HepG2 (cell line): ENCODE results near the gene CEP131. TPM values are rescaled to one million over a fixed set of nuclear protein-coding genes. Genes with fewer than 3 reads are reported as not detected.

Source experiments
- HCFC1 ChIP-seq: fragments of 150-350 bp; IDR thresholded peaks from 2 replicates; pipeline ENCODE4 v1.6.1; 2014; ENCODE audit warnings: low read depth, low read length
- HES4 ChIP-seq: sonication (generic); formaldehyde crosslinking; IDR thresholded peaks from 2 replicates; pipeline ENCODE4 v1.9.0; 2021; ENCODE audit warnings: mild to moderate bottlenecking, missing genetic modification reagents, borderline replicate concordance
- MYC ChIP-seq: sonication (generic); formaldehyde crosslinking; IDR thresholded peaks from 2 replicates; pipeline ENCODE4 v1.9.0; 2021; ENCODE audit warnings: missing genetic modification reagents, borderline replicate concordance
- SNAPC4 ChIP-seq: sonication (generic); formaldehyde crosslinking; IDR thresholded peaks from 2 replicates; pipeline ENCODE4 v1.4.0; 2020; ENCODE audit warnings: mild to moderate bottlenecking, missing genetic modification reagents
- TGIF2 ChIP-seq: IDR thresholded peaks from 2 replicates; pipeline ENCODE4 v1.6.1; 2016; ENCODE audit warnings: control low read depth, missing compliant biosample characterization
- ZFP82 ChIP-seq: sonication (generic); formaldehyde crosslinking; IDR thresholded peaks from 2 replicates; pipeline ENCODE4 v1.5.1; 2020; ENCODE audit warnings: mild to moderate bottlenecking, missing genetic modification reagents, borderline replicate concordance
- ZNF510 ChIP-seq: sonication (generic); formaldehyde crosslinking; IDR thresholded peaks from 2 replicates; pipeline ENCODE4 v1.4.0; 2020; ENCODE audit warnings: low read depth, mild to moderate bottlenecking, missing genetic modification reagents
- ZNF572 ChIP-seq: sonication (generic); formaldehyde crosslinking; IDR thresholded peaks from 2 replicates; pipeline ENCODE4 v1.5.1; 2020; ENCODE audit warnings: mild to moderate bottlenecking, missing genetic modification reagents
- ZNF704 ChIP-seq: sonication (generic); formaldehyde crosslinking; IDR thresholded peaks from 2 replicates; pipeline ENCODE4 v1.8.1; 2023; ENCODE audit warnings: mild to moderate bottlenecking, inconsistent platforms, moderate library complexity, missing genetic modification reagents, borderline replicate concordance
- ZNF770 ChIP-seq: sonication (generic); formaldehyde crosslinking; IDR thresholded peaks from 2 replicates; pipeline ENCODE4 v1.5.0; 2020; ENCODE audit warnings: mild to moderate bottlenecking, missing genetic modification reagents
- polyA plus RNA-seq, 8 experiments: library from polyadenylated mRNA; depleted of rRNA in 3 of 8; stranded (reverse) in 7 of 8; unstranded in 1 of 8; fragments of >200 nt; fragmentation: Illumina TruSeq in 4 of 8; extraction: Trizol in 4 of 8; gene quantifications; 2 replicates each; pipeline versions ENCODE4 v1.2.1 to v1.2.3, GENCODE V29; 2011 to 2016; ENCODE audit warnings: low read depth in 4 of 8, missing spikeins in 1 of 8, mixed read lengths in 1 of 8; ENCODE audit not compliant: insufficient read depth in 1 of 8
- total RNA-seq, 5 experiments: library from RNA; depleted of rRNA; stranded (reverse); fragments of >200 nt; fragmentation: Illumina TruSeq; extraction: Trizol; gene quantifications; 2 replicates each; pipeline ENCODE4 v1.2.3, GENCODE V29; 2016; ENCODE audit warnings: low read depth in 1 of 5
- TF ChIP-seq, protein P1 (sequence below): IDR thresholded peaks from 2 replicates; pipeline ENCODE4 v1.6.1; 2016; ENCODE audit warnings: mild to moderate bottlenecking
- TF ChIP-seq, protein P2 (sequence below): sonication (generic); formaldehyde crosslinking; IDR thresholded peaks from 2 replicates; pipeline ENCODE4 v1.5.1; 2020; ENCODE audit warnings: missing genetic modification reagents, mild to moderate bottlenecking, borderline replicate concordance

The CEP131 gene
- total and polyA plus RNA-seq, 2 of the 13 experiments (the other 11 are each of a cell fraction or from before 2014, with no cell fraction given), result 5.0 to 16.8 TPM

DNA sequence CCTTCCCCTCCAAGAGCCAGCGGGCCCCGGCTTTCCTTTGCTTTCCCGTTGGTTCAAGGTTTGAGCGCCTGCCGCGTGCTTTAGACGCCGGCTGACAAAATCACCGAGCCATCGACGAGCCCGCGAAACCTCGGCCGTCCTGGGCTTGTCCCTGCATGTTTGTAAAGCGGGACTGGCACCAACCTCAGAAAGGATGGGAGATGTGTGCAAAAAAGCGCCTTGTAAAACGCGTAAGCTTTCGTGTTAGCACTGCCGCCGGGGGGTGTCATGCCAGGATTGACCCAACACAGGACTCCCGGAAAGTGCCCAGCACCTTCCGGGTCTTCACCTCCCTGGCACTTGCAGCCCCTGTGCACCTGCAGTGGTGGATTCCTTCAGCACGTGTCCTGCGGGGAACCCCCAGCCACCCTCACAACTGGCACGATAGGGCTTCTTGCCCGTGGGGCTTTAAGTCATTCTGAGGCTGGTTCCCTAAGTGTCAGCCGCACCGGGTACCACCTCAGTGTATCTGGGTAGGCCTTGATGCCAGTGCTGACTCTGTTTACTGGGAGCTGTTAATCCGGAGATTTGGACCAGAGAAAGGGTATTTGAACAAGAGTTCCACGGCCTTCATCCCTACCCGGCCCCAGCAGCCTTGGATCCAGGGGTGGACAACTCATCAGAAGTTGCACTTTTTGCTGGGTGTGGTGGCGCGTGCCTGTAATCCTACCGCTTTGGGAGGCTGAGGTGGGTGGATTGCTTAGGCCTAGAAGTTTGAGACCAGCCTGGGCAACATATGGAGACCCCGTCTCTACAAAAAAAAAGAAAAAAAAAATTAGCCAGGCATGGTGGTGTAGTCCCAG lies 17.2 kb upstream of the CEP131 start (continued):
- TF ChIP-seq SNAPC4 (peak; percentile 89; the same call in 1 of the 2 replicates), ZNF510 (CRISPR knock-in tag) (0 out of 2 replicates have a peak, but pooled peaks have one; percentile 23), TGIF2 (CRISPR knock-in tag) (no peak), MYC (peak; percentile 52; the same call in 1 of the 2 replicates), ZNF704 (CRISPR knock-in tag) (0 out of 2 replicates have a peak, but pooled peaks have one; percentile 16), ZNF572 (CRISPR knock-in tag) (0 out of 2 replicates have a peak, but pooled peaks have one; percentile 61), ZFP82 (CRISPR knock-in tag) (no peak), HES4 (CRISPR knock-in tag) (peak; percentile 12; the same call in 1 of the 2 replicates), ZNF770 (CRISPR knock-in tag) (no peak; the same call in 1 of the 2 replicates), HCFC1 (no peak)
- TF ChIP-seq, protein P1, sequence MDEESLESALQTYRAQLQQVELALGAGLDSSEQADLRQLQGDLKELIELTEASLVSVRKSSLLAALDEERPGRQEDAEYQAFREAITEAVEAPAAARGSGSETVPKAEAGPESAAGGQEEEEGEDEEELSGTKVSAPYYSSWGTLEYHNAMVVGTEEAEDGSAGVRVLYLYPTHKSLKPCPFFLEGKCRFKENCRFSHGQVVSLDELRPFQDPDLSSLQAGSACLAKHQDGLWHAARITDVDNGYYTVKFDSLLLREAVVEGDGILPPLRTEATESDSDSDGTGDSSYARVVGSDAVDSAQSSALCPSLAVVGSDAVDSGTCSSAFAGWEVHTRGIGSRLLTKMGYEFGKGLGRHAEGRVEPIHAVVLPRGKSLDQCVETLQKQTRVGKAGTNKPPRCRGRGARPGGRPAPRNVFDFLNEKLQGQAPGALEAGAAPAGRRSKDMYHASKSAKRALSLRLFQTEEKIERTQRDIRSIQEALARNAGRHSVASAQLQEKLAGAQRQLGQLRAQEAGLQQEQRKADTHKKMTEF (CRISPR knock-in tag), result 0 out of 2 replicates have a peak, but pooled peaks have one; percentile 4
- TF ChIP-seq, protein P2, sequence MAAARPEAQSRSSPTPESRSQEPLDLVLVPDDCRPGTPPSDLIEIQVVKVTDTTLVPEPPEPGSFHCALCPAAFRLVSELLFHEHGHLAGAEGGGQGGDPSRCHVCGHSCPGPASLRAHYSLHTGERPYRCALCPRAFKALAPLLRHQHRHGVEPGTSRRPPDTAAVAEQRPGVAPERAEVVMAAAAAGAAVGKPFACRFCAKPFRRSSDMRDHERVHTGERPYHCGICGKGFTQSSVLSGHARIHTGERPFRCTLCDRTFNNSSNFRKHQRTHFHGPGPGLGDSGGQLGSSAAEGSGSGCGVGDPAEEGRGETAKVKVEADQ, result peak; percentile 3; the same call in 1 of the 2 replicates
